Ovary (tissue), 9 donors: Measurements from ENCODE around the gene PTPN14. TPM values are rescaled to one million over a fixed set of nuclear protein-coding genes. Genes with fewer than 3 reads are reported as not detected.

Experiments used
- DNase-seq, 5 donors: peaks; one replicate each; pipeline ENCODE4 v3.0.0-alpha.2; 2019 to 2020
- H3K27ac ChIP-seq, 2 donors: fragments of 200-600 bp; one replicate each; pipeline versions ENCODE4 v1.5.1 to v1.8.0; 2019 to 2022
- H3K27me3 ChIP-seq: fragments of 200-600 bp; one replicate; pipeline ENCODE4 v1.8.0; 2022
- H3K36me3 ChIP-seq: fragments of 200-600 bp; sonication (generic); one replicate; pipeline ENCODE4 v1.5.1; 2019
- H3K4me1 ChIP-seq: one replicate; pipeline ENCODE4 v1.8.1; 2013; ENCODE audit warnings: mild to moderate bottlenecking, moderate library complexity; ENCODE audit not compliant: insufficient read depth
- H3K4me3 ChIP-seq: fragments of 200-600 bp; sonication (generic); one replicate; pipeline ENCODE4 v1.5.1; 2017
- H3K9me3 ChIP-seq, 2 donors: fragments of 200-600 bp in 1 of 2; sonication (generic) in 1 of 2; one replicate each; pipeline versions ENCODE4 v1.5.1 to v1.8.1; 2013 to 2019; ENCODE audit warnings: mild to moderate bottlenecking in 1 of 2, moderate library complexity in 1 of 2
- CTCF ChIP-seq, 3 donors: fragments of 450-650 bp in 2 of 3; fragments of 200-600 bp in 1 of 3; IDR thresholded peaks; one replicate each; pipeline versions ENCODE4 v1.5.1 to v1.8.0; 2016 to 2022; ENCODE audit warnings: antibody characterized with exemption in 3 of 3, mild to moderate bottlenecking in 1 of 3
- EP300 ChIP-seq: sonication (generic); formaldehyde crosslinking; IDR thresholded peaks from one replicate; pipeline ENCODE4 v1.6.1; 2017; ENCODE audit warnings: antibody characterized with exemption
- POLR2A ChIP-seq: fragments of 450-650 bp; IDR thresholded peaks from one replicate; pipeline ENCODE4 v1.6.1; 2017; ENCODE audit warnings: antibody characterized with exemption, mild to moderate bottlenecking, moderate library complexity
- WGBS, 3 donors: extraction: QIAGEN DNeasy Blood & Tissue Kit in 1 of 3; methylation state at CpG; one replicate each; pipeline versions ENCODE4 v1.1.5 to v1.1.7; 2013 to 2017; 5-methylcytosine and 5-hydroxymethylcytosine counted together
- intact Hi-C, 4 donors: fragments of 100-400 bp; cut with DNase I; formaldehyde crosslinking; loops; one replicate each; pipeline versions ENCODE4 v1.11.0 to v1.15.1; 2022 to 2023
- polyA plus RNA-seq, 2 donors: library from polyadenylated mRNA; stranded (reverse); fragments of 200-250 nt in 1 of 2; fragments of 350-450 nt in 1 of 2; fragmentation: Illumina TruSeq in 1 of 2; extraction: RNeasy Lipid Tissue Mini Kit (QIAGEN cat#74804) in 1 of 2; gene quantifications; one replicate each; pipeline ENCODE4 v1.2.3, GENCODE V29; 2013 to 2014
- total RNA-seq, 7 donors: library from RNA; depleted of rRNA in 2 of 7; stranded (reverse); fragments of >200 nt in 2 of 7; fragmentation: NEBNext Ultra II Directional in 3 of 7; extraction: Animal tissue kit (Norgen Biotek cat#: 25700) in 3 of 7; gene quantifications; one replicate each; pipeline versions ENCODE4 v1.1.0 to v1.2.4, GENCODE V29; 2016 to 2023
- donor health status: DM: no; HTN: no; CAD: no; lungs with moderate emphysema.
- donor health status: DM: no; HTN: no; CAD: no.
- donor health status: Bipolar disorder and iron deficiency.
- donor health status: DM: yes; HTN: yes; CAD: no.
- donor health status: DM: no; HTN: no; CAD: no.
- donor health status: DM: yes; HTN: yes; CAD: no.

The PTPN14 gene
- total and polyA plus RNA-seq, 9 donors = 7.6 to 68.9 (median 41.1) TPM

- intact Hi-C loops = no loop called here
- no peak overlapping the region for H3K27ac ChIP-seq
Observed at GRCh38 chr1:214542275-214543199, 8.9 kb downstream of the PTPN14 start.

GRCh38 chr1:214541693-214542092, 9.7 kb downstream of the PTPN14 start:
- H3K4me1 ChIP-seq = peaks cover 3% of the 10 kb centered on the region
- H3K27me3 ChIP-seq = no peaks in the 10 kb centered on the region
- 26 to 53% (median 29%) methylated on average over 2 of the region's 2 CpGs for WGBS, 3 donors
- H3K27ac ChIP-seq = no peak overlapping the region
- H3K9me3 ChIP-seq = no peaks in the 10 kb centered on the region
- no peaks in the 10 kb centered on the region for H3K36me3 ChIP-seq
- H3K4me3 ChIP-seq = no peak overlapping the region
- DNase-seq = no peak
- TF ChIP-seq CTCF (IDR thresholded peaks at IDR 0.05) = no peak
- TF ChIP-seq POLR2A = no peak
- TF ChIP-seq EP300 = no peak
- intact Hi-C loops = no loop called here

More at GRCh38 chr1:214542275-214543199, 8.9 kb downstream of the PTPN14 start:
- no peak overlapping the region for H3K4me3 ChIP-seq
- peaks cover 3% of the 10 kb centered on the region for H3K4me1 ChIP-seq
- no peak for TF ChIP-seq CTCF (IDR thresholded peaks at IDR 0.05)
- TF ChIP-seq POLR2A = no peak
- TF ChIP-seq EP300 = no peak
- H3K36me3 ChIP-seq = no peaks in the 10 kb centered on the region
- WGBS, 3 donors = 82 to 89% (median 84%) methylated on average over 11 of the region's 11 CpGs
- DNase-seq = no peak
- no peaks in the 10 kb centered on the region for H3K27me3 ChIP-seq
- no peaks in the 10 kb centered on the region for H3K9me3 ChIP-seq

- Histone ChIP-seq H3K4me1 (peaks cover 3% of the 10 kb centered on the region), H3K27ac (no peak overlapping the region), H3K4me3 (no peak overlapping the region), H3K27me3 (no peaks in the 10 kb centered on the region), H3K9me3 (no peaks in the 10 kb centered on the region), H3K36me3 (no peaks in the 10 kb centered on the region)
- WGBS, 3 donors = 95 to 99% (median 95%) methylated on average over 2 of the region's 2 CpGs
- DNase-seq = no peak
- TF ChIP-seq POLR2A (no peak), EP300 (no peak), CTCF (IDR thresholded peaks at IDR 0.05) (no peak)
- intact Hi-C loops = no loop called here
Observed at GRCh38 chr1:214541206-214541605, 10.2 kb downstream of the PTPN14 start.

- Histone ChIP-seq H3K36me3 (no peaks in the 10 kb centered on the region), H3K9me3 (no peaks in the 10 kb centered on the region), H3K4me1 (peaks cover 3% of the 10 kb centered on the region), H3K27ac (no peak overlapping the region), H3K4me3 (no peak overlapping the region), H3K27me3 (no peaks in the 10 kb centered on the region)
- WGBS, 3 donors = 90% methylated on average over 5 of the region's 5 CpGs
- no peak for DNase-seq
- intact Hi-C loops = no loop called here
- TF ChIP-seq CTCF (IDR thresholded peaks at IDR 0.05) (no peak), EP300 (no peak), POLR2A (no peak)
Observed at GRCh38 chr1:214540324-214540723, 11.1 kb downstream of the PTPN14 start.
